GM12878 (cell line): Measurements from ENCODE around the gene PPWD1. TPM values are rescaled to one million over a fixed set of nuclear protein-coding genes. Genes with fewer than 3 reads are reported as not detected.

ENCODE experiments used
- BHLHE40 ChIP-seq, 2 experiments: fragments of 450-650 bp in 1 of 2; IDR thresholded peaks; 2 replicates each; pipeline ENCODE4 v1.6.1; 2011 to 2017; ENCODE audit warnings: low read depth in 2 of 2, borderline replicate concordance in 1 of 2, improper control_type of control experiment in 1 of 2, low read length in 1 of 2, mild to moderate bottlenecking in 1 of 2
- CHD4 ChIP-seq: fragments of 200-600 bp; sonication (generic); IDR thresholded peaks from 2 replicates; pipeline ENCODE4 v1.6.1; 2016; ENCODE audit warnings: mild to moderate bottlenecking
- EED ChIP-seq: sonication (generic); IDR thresholded peaks from 2 replicates; pipeline ENCODE4 v1.6.1; 2016; ENCODE audit warnings: antibody characterized with exemption, low read depth
- ETV6 ChIP-seq, 2 experiments: fragments of 450-650 bp in 1 of 2; IDR thresholded peaks in 1 of 2; conservative IDR thresholded peaks in 1 of 2; 2 replicates each; pipeline ENCODE4 v1.6.1; 2014; ENCODE audit warnings: antibody characterized with exemption in 1 of 2, borderline replicate concordance in 1 of 2, low read depth in 1 of 2, mild to moderate bottlenecking in 1 of 2, moderate library complexity in 1 of 2
- HCFC1 ChIP-seq: fragments of 150-350 bp; IDR thresholded peaks from 2 replicates; pipeline ENCODE4 v1.6.1; 2014; ENCODE audit warnings: low read length
- HDGF ChIP-seq: fragments of 450-650 bp; IDR thresholded peaks from 2 replicates; pipeline ENCODE4 v1.6.1; 2016; ENCODE audit warnings: antibody characterized with exemption
- LARP7 ChIP-seq: fragments of 450-650 bp; IDR thresholded peaks from 2 replicates; pipeline ENCODE4 v1.6.1; 2017; ENCODE audit warnings: mild to moderate bottlenecking
- MYB ChIP-seq: fragments of 150-350 bp; IDR thresholded peaks from 2 replicates; pipeline ENCODE4 v1.6.1; 2014; ENCODE audit warnings: mild to moderate bottlenecking, low read depth, low read length, borderline replicate concordance
- NFXL1 ChIP-seq: fragments of 450-650 bp; IDR thresholded peaks from 2 replicates; pipeline ENCODE4 v1.6.1; 2017; ENCODE audit warnings: antibody characterized with exemption, mild to moderate bottlenecking, borderline replicate concordance
- PAX8 ChIP-seq: fragments of 450-650 bp; IDR thresholded peaks from 2 replicates; pipeline ENCODE4 v1.6.1; 2017; ENCODE audit warnings: mild to moderate bottlenecking, moderate library complexity
- RELA ChIP-seq: fragments of 450-650 bp; IDR thresholded peaks from 2 replicates; pipeline ENCODE4 v1.8.0; 2014; ENCODE audit warnings: borderline replicate concordance; ENCODE audit not compliant: partially characterized antibody
- SMAD1 ChIP-seq: fragments of 450-650 bp; IDR thresholded peaks from 2 replicates; pipeline ENCODE4 v1.6.1; 2018; ENCODE audit warnings: mild to moderate bottlenecking, low read depth; ENCODE audit not compliant: partially characterized antibody
- SREBF2 ChIP-seq: IDR thresholded peaks from 2 replicates; pipeline ENCODE4 v1.6.1; 2012; ENCODE audit warnings: mild to moderate bottlenecking, low read length
- TBL1XR1 ChIP-seq: IDR thresholded peaks from 2 replicates; pipeline ENCODE4 v1.6.1; 2012; ENCODE audit warnings: low read depth, low read length, improper control_type of control experiment
- ZNF217 ChIP-seq: fragments of 450-650 bp; IDR thresholded peaks from 2 replicates; pipeline ENCODE4 v1.6.1; 2017; ENCODE audit warnings: antibody characterized with exemption, mild to moderate bottlenecking
- ZNF24 ChIP-seq: fragments of 450-650 bp; IDR thresholded peaks from 2 replicates; pipeline ENCODE4 v1.6.1; 2017; ENCODE audit warnings: antibody characterized with exemption, mild to moderate bottlenecking
- ZNF274 ChIP-seq: IDR thresholded peaks from one replicate; pipeline ENCODE4 v1.8.0; 2011; ENCODE audit not compliant: insufficient read length, insufficient read depth
- polyA plus RNA-seq, 11 experiments: library from polyadenylated mRNA; depleted of rRNA in 4 of 11; unstranded in 6 of 11; stranded (reverse) in 5 of 11; fragments of >200 nt; fragmentation: Nextera tagmentation in 4 of 11; fragmentation: Illumina TruSeq in 1 of 11; extraction: Ambion mirVana in 4 of 11; extraction: Trizol in 1 of 11; gene quantifications; 1 replicate in 1 of 11; 2 replicates in 10 of 11; pipeline versions ENCODE4 v1.2.1 to v1.2.3, GENCODE V29; 2011 to 2016; ENCODE audit warnings: inconsistent platforms in 2 of 11, missing spikeins in 2 of 11, low read depth in 1 of 11
- total RNA-seq, 4 experiments: library from RNA; depleted of rRNA in 3 of 4; stranded (reverse); fragments of >200 nt in 3 of 4; fragmentation: Illumina TruSeq in 1 of 4; extraction: Trizol in 1 of 4; gene quantifications; 2 replicates each; pipeline versions ENCODE4 v1.2.1 to v1.2.3, GENCODE V29; 2013 to 2021
- TF ChIP-seq, protein P1 (sequence below): IDR thresholded peaks from 2 replicates; pipeline ENCODE4 v1.6.1; 2012; ENCODE audit warnings: low read length, inconsistent platforms
- TF ChIP-seq, protein P2 (sequence below): fragments of 450-650 bp; IDR thresholded peaks from 2 replicates; pipeline ENCODE4 v1.6.1; 2017; ENCODE audit warnings: mild to moderate bottlenecking, moderate library complexity
- TF ChIP-seq, protein P3 (sequence below): IDR thresholded peaks from 2 replicates; pipeline ENCODE4 v1.6.1; 2012; ENCODE audit warnings: low read depth, low read length, improper control_type of control experiment
- TF ChIP-seq, protein P4 (sequence below): IDR thresholded peaks from 2 replicates; pipeline ENCODE4 v1.6.1; 2011; ENCODE audit warnings: mild to moderate bottlenecking, low read depth, low read length, moderate library complexity; ENCODE audit not compliant: insufficient replicate concordance
- TF ChIP-seq, protein P5 (sequence below): IDR thresholded peaks from 2 replicates; pipeline ENCODE4 v1.6.1; 2012; ENCODE audit warnings: low read depth, low read length, improper control_type of control experiment

PPWD1 gene
- total and polyA plus RNA-seq, 10 of the 15 experiments (the other 5 are each of a cell fraction or from before 2014, with no cell fraction given) = 18.0 to 53.9 (median 43.2) TPM

DNA sequence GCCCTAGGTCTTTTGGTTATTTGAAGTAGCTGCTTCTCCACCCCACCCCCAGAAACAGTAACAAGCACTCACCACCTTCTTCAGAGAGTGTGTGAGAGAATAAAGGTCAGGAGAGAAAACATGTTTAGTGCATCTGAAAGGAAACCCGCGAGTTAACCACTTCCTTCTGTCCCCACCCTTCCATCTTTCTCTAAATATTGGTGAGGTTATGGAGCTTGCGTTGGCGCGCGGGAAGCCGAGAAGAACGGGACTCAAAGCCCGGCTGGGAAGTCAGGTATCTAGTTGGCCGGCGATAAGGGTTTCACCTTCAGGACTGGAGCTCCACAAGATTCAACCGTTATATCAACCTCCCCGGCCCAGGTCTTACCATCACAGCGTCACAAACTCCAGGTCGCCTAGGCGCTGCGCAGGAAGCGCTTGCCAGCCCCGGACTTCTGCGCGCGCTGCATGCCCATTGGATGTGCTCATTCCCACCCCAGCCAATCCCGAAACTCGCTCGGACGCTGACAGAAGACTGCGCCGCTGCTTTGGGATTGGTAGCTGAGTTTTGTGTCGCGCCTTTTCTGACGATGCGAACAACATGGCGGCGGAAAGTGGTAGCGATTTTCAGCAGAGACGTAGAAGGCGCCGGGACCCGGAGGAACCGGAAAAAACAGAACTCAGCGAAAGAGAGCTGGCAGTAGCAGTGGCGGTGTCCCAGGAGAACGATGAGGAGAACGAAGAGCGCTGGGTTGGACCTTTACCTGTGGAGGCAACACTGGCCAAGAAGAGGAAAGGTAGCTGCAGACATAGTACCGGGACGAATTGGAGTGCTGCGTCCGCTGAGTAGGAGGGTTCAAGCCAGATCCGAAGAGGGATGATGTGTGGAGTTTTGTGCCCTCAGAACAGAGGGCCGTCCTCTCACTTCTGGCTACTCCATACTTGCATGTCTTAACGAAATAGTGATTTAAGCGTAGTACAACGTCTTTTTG, at the start of gene PPWD1, which contains the start of gene CENPK (continued):
- TF ChIP-seq, protein P1, sequence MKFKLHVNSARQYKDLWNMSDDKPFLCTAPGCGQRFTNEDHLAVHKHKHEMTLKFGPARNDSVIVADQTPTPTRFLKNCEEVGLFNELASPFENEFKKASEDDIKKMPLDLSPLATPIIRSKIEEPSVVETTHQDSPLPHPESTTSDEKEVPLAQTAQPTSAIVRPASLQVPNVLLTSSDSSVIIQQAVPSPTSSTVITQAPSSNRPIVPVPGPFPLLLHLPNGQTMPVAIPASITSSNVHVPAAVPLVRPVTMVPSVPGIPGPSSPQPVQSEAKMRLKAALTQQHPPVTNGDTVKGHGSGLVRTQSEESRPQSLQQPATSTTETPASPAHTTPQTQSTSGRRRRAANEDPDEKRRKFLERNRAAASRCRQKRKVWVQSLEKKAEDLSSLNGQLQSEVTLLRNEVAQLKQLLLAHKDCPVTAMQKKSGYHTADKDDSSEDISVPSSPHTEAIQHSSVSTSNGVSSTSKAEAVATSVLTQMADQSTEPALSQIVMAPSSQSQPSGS = no peak
- TF ChIP-seq NFXL1 (no peak), HDGF (no peak), CHD4 (no peak), ZNF274 (no peak), PAX8 (peak; percentile 58; the same call in 1 of the 2 replicates), LARP7 (no peak), ZNF217 (no peak), ZNF24 (no peak), SREBF2 (no peak), ETV6 (conservative IDR thresholded peaks at IDR 0.05 in 1 of 2, IDR thresholded peaks at IDR 0.05 in 1 of 2; ENCODE audit: borderline replicate concordance in 1 of 2, low read depth in 1 of 2) (no peak), SMAD1 (peak; percentile 62), EED (no peak), RELA (no peak), BHLHE40 (IDR thresholded peaks at IDR 0.05; ENCODE audit: borderline replicate concordance in 1 of 2, low read depth in 2 of 2, low read length in 1 of 2) (peak in 1 of 2 experiments; percentile 21; a peak in 1 of 4 replicates), MYB (no peak), HCFC1 (peak; percentile 77), TBL1XR1 (no peak)
- TF ChIP-seq, protein P2, sequence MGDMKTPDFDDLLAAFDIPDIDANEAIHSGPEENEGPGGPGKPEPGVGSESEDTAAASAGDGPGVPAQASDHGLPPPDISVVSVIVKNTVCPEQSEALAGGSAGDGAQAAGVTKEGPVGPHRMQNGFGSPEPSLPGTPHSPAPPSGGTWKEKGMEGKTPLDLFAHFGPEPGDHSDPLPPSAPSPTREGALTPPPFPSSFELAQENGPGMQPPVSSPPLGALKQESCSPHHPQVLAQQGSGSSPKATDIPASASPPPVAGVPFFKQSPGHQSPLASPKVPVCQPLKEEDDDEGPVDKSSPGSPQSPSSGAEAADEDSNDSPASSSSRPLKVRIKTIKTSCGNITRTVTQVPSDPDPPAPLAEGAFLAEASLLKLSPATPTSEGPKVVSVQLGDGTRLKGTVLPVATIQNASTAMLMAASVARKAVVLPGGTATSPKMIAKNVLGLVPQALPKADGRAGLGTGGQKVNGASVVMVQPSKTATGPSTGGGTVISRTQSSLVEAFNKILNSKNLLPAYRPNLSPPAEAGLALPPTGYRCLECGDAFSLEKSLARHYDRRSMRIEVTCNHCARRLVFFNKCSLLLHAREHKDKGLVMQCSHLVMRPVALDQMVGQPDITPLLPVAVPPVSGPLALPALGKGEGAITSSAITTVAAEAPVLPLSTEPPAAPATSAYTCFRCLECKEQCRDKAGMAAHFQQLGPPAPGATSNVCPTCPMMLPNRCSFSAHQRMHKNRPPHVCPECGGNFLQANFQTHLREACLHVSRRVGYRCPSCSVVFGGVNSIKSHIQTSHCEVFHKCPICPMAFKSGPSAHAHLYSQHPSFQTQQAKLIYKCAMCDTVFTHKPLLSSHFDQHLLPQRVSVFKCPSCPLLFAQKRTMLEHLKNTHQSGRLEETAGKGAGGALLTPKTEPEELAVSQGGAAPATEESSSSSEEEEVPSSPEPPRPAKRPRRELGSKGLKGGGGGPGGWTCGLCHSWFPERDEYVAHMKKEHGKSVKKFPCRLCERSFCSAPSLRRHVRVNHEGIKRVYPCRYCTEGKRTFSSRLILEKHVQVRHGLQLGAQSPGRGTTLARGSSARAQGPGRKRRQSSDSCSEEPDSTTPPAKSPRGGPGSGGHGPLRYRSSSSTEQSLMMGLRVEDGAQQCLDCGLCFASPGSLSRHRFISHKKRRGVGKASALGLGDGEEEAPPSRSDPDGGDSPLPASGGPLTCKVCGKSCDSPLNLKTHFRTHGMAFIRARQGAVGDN = no peak
- TF ChIP-seq, protein P3, sequence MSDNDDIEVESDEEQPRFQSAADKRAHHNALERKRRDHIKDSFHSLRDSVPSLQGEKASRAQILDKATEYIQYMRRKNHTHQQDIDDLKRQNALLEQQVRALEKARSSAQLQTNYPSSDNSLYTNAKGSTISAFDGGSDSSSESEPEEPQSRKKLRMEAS = peak; percentile 49; the same call in 1 of the 2 replicates
- TF ChIP-seq, protein P4, sequence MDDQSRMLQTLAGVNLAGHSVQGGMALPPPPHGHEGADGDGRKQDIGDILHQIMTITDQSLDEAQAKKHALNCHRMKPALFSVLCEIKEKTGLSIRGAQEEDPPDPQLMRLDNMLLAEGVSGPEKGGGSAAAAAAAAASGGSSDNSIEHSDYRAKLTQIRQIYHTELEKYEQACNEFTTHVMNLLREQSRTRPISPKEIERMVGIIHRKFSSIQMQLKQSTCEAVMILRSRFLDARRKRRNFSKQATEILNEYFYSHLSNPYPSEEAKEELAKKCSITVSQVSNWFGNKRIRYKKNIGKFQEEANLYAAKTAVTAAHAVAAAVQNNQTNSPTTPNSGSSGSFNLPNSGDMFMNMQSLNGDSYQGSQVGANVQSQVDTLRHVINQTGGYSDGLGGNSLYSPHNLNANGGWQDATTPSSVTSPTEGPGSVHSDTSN = no peak
- TF ChIP-seq, protein P5, sequence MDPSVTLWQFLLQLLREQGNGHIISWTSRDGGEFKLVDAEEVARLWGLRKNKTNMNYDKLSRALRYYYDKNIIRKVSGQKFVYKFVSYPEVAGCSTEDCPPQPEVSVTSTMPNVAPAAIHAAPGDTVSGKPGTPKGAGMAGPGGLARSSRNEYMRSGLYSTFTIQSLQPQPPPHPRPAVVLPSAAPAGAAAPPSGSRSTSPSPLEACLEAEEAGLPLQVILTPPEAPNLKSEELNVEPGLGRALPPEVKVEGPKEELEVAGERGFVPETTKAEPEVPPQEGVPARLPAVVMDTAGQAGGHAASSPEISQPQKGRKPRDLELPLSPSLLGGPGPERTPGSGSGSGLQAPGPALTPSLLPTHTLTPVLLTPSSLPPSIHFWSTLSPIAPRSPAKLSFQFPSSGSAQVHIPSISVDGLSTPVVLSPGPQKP = no peak; the same call in 1 of the 2 replicates
